Endothelial cell of umbilical vein (primary cell): Measurements from ENCODE around the gene HDHD3. TPM values are rescaled to one million over a fixed set of nuclear protein-coding genes. Genes with fewer than 3 reads are reported as not detected.

Source experiments
- BruUV-seq: library from RNA; stranded (reverse); fragments of 400-500 nt; replicated peaks from 2 replicates; lab custom pipeline; 2021; lab: Mats Ljungman, UMichigan
- CTCF ChIA-PET: fragments of 300-600, 350-600 bp; sonication (Branson Sonifier 250); formaldehyde crosslinking; loops from one replicate; lab custom pipeline; 2021; ENCODE audit warnings: antibody characterized with exemption, inconsistent platforms; lab: Charles Lee
- POLR2A ChIA-PET: fragments of 300-600, 350-600 bp; sonication (Branson Sonifier 250); formaldehyde crosslinking; loops from one replicate; lab custom pipeline; 2021; ENCODE audit warnings: antibody characterized with exemption, inconsistent platforms; lab: Charles Lee
- DNase-seq: peaks from one replicate; pipeline ENCODE4 v3.0.0-alpha.2; 2011; ENCODE audit warnings: low read depth, low spot score
- FAIRE-seq: peaks from 2 replicates; lab custom pipeline; 2011; peaks lifted over from hg19 to GRCh38; lab: Jason Lieb, UNC
- H2AFZ ChIP-seq: 2 replicates; pipeline ENCODE4 v1.6.0; 2012; ENCODE audit warnings: low read depth, low read length, control low read depth, inconsistent platforms
- H3K27ac ChIP-seq: 2 replicates; pipeline ENCODE4 v1.5.1; 2011; ENCODE audit warnings: low read depth, mild to moderate bottlenecking, control low read depth, low read length, moderate library complexity; ENCODE audit not compliant: insufficient read depth
- H3K27me3 ChIP-seq, 2 experiments: 2 replicates each; pipeline versions ENCODE4 v1.6.0 to v1.6.1; 2011; ENCODE audit warnings: low read length in 2 of 2, mixed read lengths in 1 of 2; ENCODE audit not compliant: control insufficient read depth in 2 of 2, insufficient read depth in 2 of 2
- H3K36me3 ChIP-seq, 2 experiments: 2 replicates in 1 of 2; 3 replicates in 1 of 2; pipeline ENCODE4 v1.5.1; 2011; ENCODE audit warnings: low read length in 2 of 2, mild to moderate bottlenecking in 1 of 2, moderate library complexity in 1 of 2; ENCODE audit not compliant: control insufficient read depth in 2 of 2, insufficient read depth in 2 of 2; ENCODE audit errors: extremely low read depth in 1 of 2
- H3K4me1 ChIP-seq: 3 replicates; pipeline ENCODE4 v1.5.1; 2011; ENCODE audit warnings: mild to moderate bottlenecking, low read length; ENCODE audit not compliant: control insufficient read depth, insufficient read depth; ENCODE audit errors: extremely low read depth
- H3K4me2 ChIP-seq: 2 replicates; pipeline ENCODE4 v1.6.1; 2011; ENCODE audit warnings: low read length, control low read depth, mixed read lengths; ENCODE audit not compliant: insufficient read depth
- H3K4me3 ChIP-seq, 3 experiments: fragments of 200-600 bp in 1 of 3; sonication (generic), shearing (Covaris generic) in 1 of 3; replicated peaks in 1 of 3; 2 replicates each; pipeline ENCODE4 v1.5.1; 2011 to 2016; ENCODE audit warnings: control low read depth in 3 of 3, low read length in 3 of 3, mild to moderate bottlenecking in 2 of 3, inconsistent platforms in 1 of 3, low read depth in 1 of 3, moderate library complexity in 1 of 3; ENCODE audit not compliant: insufficient read depth in 1 of 3
- H3K79me2 ChIP-seq: 2 replicates; pipeline ENCODE4 v1.6.0; 2012; ENCODE audit warnings: low read length, inconsistent platforms; ENCODE audit not compliant: control insufficient read depth, insufficient read depth
- H3K9ac ChIP-seq: replicated peaks from 2 replicates; pipeline ENCODE3; 2011; ENCODE audit warnings: low read length, control low read depth; ENCODE audit not compliant: insufficient read depth; ENCODE audit errors: extremely low read depth
- H3K9me1 ChIP-seq: replicated peaks from 3 replicates; pipeline ENCODE4 v1.6.0; 2011; ENCODE audit warnings: mild to moderate bottlenecking, low read length; ENCODE audit not compliant: control insufficient read depth, insufficient read depth; ENCODE audit errors: extremely low read depth
- H3K9me3 ChIP-seq: replicated peaks from 2 replicates; pipeline ENCODE4 v1.5.1; 2012; ENCODE audit warnings: low read length, inconsistent platforms; ENCODE audit not compliant: control insufficient read depth, insufficient read depth
- H4K20me1 ChIP-seq: replicated peaks from 2 replicates; pipeline ENCODE3; 2011; ENCODE audit warnings: mild to moderate bottlenecking, low read length; ENCODE audit not compliant: control insufficient read depth, insufficient read depth; ENCODE audit errors: extremely low read depth
- EZH2 ChIP-seq: IDR thresholded peaks from 2 replicates; pipeline ENCODE4 v1.6.1; 2012; ENCODE audit warnings: borderline replicate concordance, low read depth, mild to moderate bottlenecking, moderate library complexity, low read length, inconsistent platforms; ENCODE audit not compliant: severe bottlenecking
- FOS ChIP-seq: IDR thresholded peaks from 2 replicates; pipeline ENCODE4 v1.6.1; 2011; ENCODE audit warnings: mild to moderate bottlenecking, low read length, moderate library complexity, borderline replicate concordance; ENCODE audit not compliant: insufficient read depth
- GATA2 ChIP-seq: IDR thresholded peaks from 2 replicates; pipeline ENCODE4 v1.7.0; 2011; ENCODE audit warnings: low read depth, mild to moderate bottlenecking, moderate library complexity, mixed read lengths, low read length; ENCODE audit not compliant: insufficient read length, insufficient read depth
- JUN ChIP-seq: IDR thresholded peaks from 2 replicates; pipeline ENCODE4 v1.6.1; 2011; ENCODE audit warnings: borderline replicate concordance, low read depth; ENCODE audit not compliant: insufficient read length, insufficient read depth
- MYC ChIP-seq: IDR thresholded peaks from one replicate; pipeline ENCODE4 v1.6.1; 2011; ENCODE audit warnings: mild to moderate bottlenecking, low read depth, low read length
- POLR2A ChIP-seq: IDR thresholded peaks from 2 replicates; pipeline ENCODE4 v1.6.1; 2012; ENCODE audit warnings: low read depth, mild to moderate bottlenecking, control low read depth, low read length
- POLR2AphosphoS5 ChIP-seq: IDR thresholded peaks from 2 replicates; pipeline ENCODE4 v1.6.1; 2012; ENCODE audit warnings: low read depth, mild to moderate bottlenecking, control low read depth, low read length, moderate library complexity; ENCODE audit not compliant: insufficient read depth
- dilution Hi-C: fragments of 300-500 bp; cut with MboI; formaldehyde crosslinking; loops from one replicate; pipeline ENCODE4 v1.15.0; 2019; ENCODE audit warnings: low sequenced_read_pairs; ENCODE audit not compliant: extremely low pct_ligation_motif_present
- intact Hi-C: fragments of 100-400 bp; cut with micrococcal nuclease; formaldehyde crosslinking; loops from one replicate; pipeline ENCODE4 v1.10.0; 2022
- polyA plus RNA-seq, 4 experiments: library from polyadenylated mRNA; depleted of rRNA in 3 of 4; stranded (reverse) in 3 of 4; unstranded in 1 of 4; fragments of >200 nt; gene quantifications; 2 replicates each; pipeline versions ENCODE4 v1.2.1 to v1.2.3, GENCODE V29; 2011 to 2012; ENCODE audit warnings: missing spikeins in 1 of 4
- total RNA-seq: library from RNA; stranded (reverse); gene quantifications from 2 replicates; pipeline ENCODE4 v1.2.3, GENCODE V29; 2021
- TF ChIP-seq, protein P1 (sequence below): IDR thresholded peaks from 2 replicates; pipeline ENCODE4 v1.6.1; 2011; ENCODE audit not compliant: insufficient read depth, insufficient read length
- TF ChIP-seq, protein P2 (sequence below), 2 donors: IDR thresholded peaks; 1 replicate in 1 of 2; 2 replicates in 1 of 2; pipeline ENCODE4 v1.5.1; 2011; ENCODE audit warnings: low read length in 2 of 2, mild to moderate bottlenecking in 2 of 2, moderate library complexity in 2 of 2, control low read depth in 1 of 2, inconsistent platforms in 1 of 2, low read depth in 1 of 2; ENCODE audit not compliant: insufficient read depth in 1 of 2; ENCODE audit errors: extremely low read depth in 1 of 2

Gene HDHD3
- total and polyA plus RNA-seq, 2 donors (not counting 3 experiments of a cell fraction or from before 2014, with no cell fraction given), result 7.6 to 14.1 TPM

GRCh38 chr9:113360242-113360842, 16.4 kb downstream of the HDHD3 start:
- intact Hi-C loops, result no loop called here
- BruUV-seq, result no TSS peak

GRCh38 chr9:113359385-113359784, 17.4 kb downstream of the HDHD3 start:
- FAIRE-seq (no peak), DNase-seq (no peak)
- no peak overlapping the region for H3K4me2 ChIP-seq
- no peaks in the 10 kb centered on the region for H3K9me1 ChIP-seq
- no TSS peak for BruUV-seq
- H3K9ac ChIP-seq, result no peak overlapping the region
- dilution Hi-C loops, result no loop called here
- H4K20me1 ChIP-seq, result no peaks in the 10 kb centered on the region
- no peak overlapping the region for H2AFZ ChIP-seq
- H3K9me3 ChIP-seq, result no peaks in the 10 kb centered on the region
- H3K79me2 ChIP-seq, result no peaks in the 10 kb centered on the region
- TF ChIP-seq, protein P1, sequence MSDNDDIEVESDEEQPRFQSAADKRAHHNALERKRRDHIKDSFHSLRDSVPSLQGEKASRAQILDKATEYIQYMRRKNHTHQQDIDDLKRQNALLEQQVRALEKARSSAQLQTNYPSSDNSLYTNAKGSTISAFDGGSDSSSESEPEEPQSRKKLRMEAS, result no peak
- TF ChIP-seq JUN (no peak), EZH2 (no peak), GATA2 (no peak), POLR2AphosphoS5 (no peak), POLR2A (no peak), MYC (no peak), FOS (no peak)
- TF ChIP-seq, protein P2, sequence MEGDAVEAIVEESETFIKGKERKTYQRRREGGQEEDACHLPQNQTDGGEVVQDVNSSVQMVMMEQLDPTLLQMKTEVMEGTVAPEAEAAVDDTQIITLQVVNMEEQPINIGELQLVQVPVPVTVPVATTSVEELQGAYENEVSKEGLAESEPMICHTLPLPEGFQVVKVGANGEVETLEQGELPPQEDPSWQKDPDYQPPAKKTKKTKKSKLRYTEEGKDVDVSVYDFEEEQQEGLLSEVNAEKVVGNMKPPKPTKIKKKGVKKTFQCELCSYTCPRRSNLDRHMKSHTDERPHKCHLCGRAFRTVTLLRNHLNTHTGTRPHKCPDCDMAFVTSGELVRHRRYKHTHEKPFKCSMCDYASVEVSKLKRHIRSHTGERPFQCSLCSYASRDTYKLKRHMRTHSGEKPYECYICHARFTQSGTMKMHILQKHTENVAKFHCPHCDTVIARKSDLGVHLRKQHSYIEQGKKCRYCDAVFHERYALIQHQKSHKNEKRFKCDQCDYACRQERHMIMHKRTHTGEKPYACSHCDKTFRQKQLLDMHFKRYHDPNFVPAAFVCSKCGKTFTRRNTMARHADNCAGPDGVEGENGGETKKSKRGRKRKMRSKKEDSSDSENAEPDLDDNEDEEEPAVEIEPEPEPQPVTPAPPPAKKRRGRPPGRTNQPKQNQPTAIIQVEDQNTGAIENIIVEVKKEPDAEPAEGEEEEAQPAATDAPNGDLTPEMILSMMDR (IDR thresholded peaks at IDR 0.05; ENCODE audit: extremely low read depth in 1 of 2, insufficient read depth in 1 of 2, low read depth in 1 of 2, low read length in 2 of 2), result no peak
- H3K27me3 ChIP-seq, result peaks cover 6 to 10% of the 10 kb centered on the region in 2 experiments
- no peak overlapping the region for H3K4me3 ChIP-seq
- H3K27ac ChIP-seq, result no peak overlapping the region
- H3K36me3 ChIP-seq, result no peaks in the 10 kb centered on the region
- H3K4me1 ChIP-seq, result no peaks in the 10 kb centered on the region
- CTCF ChIA-PET, result interaction anchor here (0.9 kb wide), 1 partner anchor 11 kb away, joined by 3 read pairs; no protein-coding TSS in a partner anchor
- intact Hi-C loops, result no loop called here
- POLR2A ChIA-PET, result no interaction called here

More at GRCh38 chr9:113360242-113360842, 16.4 kb downstream of the HDHD3 start:
- peaks cover 5 to 10% of the 10 kb centered on the region in 2 experiments for H3K27me3 ChIP-seq
- no peaks in the 10 kb centered on the region for H3K36me3 ChIP-seq
- no peaks in the 10 kb centered on the region for H3K79me2 ChIP-seq
- DNase-seq, result no peak
- H3K4me2 ChIP-seq, result no peak overlapping the region
- no peak overlapping the region for H3K27ac ChIP-seq
- dilution Hi-C loops, result no loop called here
- TF ChIP-seq EZH2, result no peak
- no peaks in the 10 kb centered on the region for H3K9me1 ChIP-seq
- H3K9me3 ChIP-seq, result no peaks in the 10 kb centered on the region
- no peak for FAIRE-seq
- H3K4me1 ChIP-seq, result no peaks in the 10 kb centered on the region
- no peaks in the 10 kb centered on the region for H4K20me1 ChIP-seq
- ChIA-PET POLR2A (no interaction called here), CTCF (no interaction called here)
- no peak overlapping the region for H3K4me3 ChIP-seq
- no peak overlapping the region for H3K9ac ChIP-seq
- no peak overlapping the region for H2AFZ ChIP-seq
